Ishikawa (cell line): Measurements from ENCODE around the gene EFNA2.

Experiments
- CEBPB ChIP-seq: IDR thresholded peaks from 2 replicates; pipeline ENCODE4 v1.6.1; 2012
- EP300 ChIP-seq: IDR thresholded peaks from 2 replicates; pipeline ENCODE4 v1.6.1; 2012; ENCODE audit warnings: borderline replicate concordance
- RAD21 ChIP-seq: IDR thresholded peaks from 2 replicates; pipeline ENCODE4 v1.6.1; 2012; ENCODE audit warnings: low read depth
- REST ChIP-seq: IDR thresholded peaks from 2 replicates; pipeline ENCODE4 v1.6.1; 2012; ENCODE audit warnings: low read depth, mild to moderate bottlenecking
- TCF12 ChIP-seq: IDR thresholded peaks from 2 replicates; pipeline ENCODE4 v1.6.1; 2012; ENCODE audit warnings: low read depth

GRCh38 chr19:1274081-1274851 is 11.4 kb upstream of the EFNA2 start:
- no peak for TF ChIP-seq EP300
- TF ChIP-seq CEBPB, result no peak
- no peak for TF ChIP-seq REST
- no peak for TF ChIP-seq TCF12
- no peak for TF ChIP-seq RAD21
